GM10266 (cell line): ENCODE results near the gene POLR2F.

Experiments used
- DNase-seq: peaks from one replicate; pipeline ENCODE4 v3.0.0; 2012; ENCODE audit errors: extremely low spot score
- TF ChIP-seq, protein P1 (sequence below): IDR thresholded peaks from 2 replicates; pipeline ENCODE4 v1.5.1; 2012; ENCODE audit warnings: mild to moderate bottlenecking, low read depth; ENCODE audit not compliant: control insufficient read depth, insufficient read depth; ENCODE audit errors: missing control alignments

The POLR2F gene

DNA sequence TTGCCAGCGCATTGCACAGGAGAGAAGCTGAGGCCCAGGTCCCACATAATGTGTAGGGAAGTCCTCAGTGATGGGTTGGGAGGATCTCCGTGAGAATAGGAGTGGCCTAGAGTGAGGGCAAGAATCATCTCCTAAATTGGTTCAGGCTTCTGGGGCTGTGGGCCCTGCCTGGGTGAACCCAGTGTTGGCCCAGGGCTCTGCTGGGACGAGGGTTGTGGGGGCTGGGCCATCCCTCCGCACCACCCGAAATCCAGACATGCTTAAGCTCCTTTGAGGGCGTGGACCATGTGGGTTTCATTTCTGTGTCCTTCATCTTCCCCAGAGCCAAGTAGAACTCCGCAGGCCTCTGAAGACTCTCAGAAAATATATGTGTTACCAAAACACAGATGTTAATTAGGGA lies 43.7 kb upstream of the POLR2F start:
- DNase-seq: no peak
- TF ChIP-seq, protein P1, sequence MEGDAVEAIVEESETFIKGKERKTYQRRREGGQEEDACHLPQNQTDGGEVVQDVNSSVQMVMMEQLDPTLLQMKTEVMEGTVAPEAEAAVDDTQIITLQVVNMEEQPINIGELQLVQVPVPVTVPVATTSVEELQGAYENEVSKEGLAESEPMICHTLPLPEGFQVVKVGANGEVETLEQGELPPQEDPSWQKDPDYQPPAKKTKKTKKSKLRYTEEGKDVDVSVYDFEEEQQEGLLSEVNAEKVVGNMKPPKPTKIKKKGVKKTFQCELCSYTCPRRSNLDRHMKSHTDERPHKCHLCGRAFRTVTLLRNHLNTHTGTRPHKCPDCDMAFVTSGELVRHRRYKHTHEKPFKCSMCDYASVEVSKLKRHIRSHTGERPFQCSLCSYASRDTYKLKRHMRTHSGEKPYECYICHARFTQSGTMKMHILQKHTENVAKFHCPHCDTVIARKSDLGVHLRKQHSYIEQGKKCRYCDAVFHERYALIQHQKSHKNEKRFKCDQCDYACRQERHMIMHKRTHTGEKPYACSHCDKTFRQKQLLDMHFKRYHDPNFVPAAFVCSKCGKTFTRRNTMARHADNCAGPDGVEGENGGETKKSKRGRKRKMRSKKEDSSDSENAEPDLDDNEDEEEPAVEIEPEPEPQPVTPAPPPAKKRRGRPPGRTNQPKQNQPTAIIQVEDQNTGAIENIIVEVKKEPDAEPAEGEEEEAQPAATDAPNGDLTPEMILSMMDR: no peak

DNA sequence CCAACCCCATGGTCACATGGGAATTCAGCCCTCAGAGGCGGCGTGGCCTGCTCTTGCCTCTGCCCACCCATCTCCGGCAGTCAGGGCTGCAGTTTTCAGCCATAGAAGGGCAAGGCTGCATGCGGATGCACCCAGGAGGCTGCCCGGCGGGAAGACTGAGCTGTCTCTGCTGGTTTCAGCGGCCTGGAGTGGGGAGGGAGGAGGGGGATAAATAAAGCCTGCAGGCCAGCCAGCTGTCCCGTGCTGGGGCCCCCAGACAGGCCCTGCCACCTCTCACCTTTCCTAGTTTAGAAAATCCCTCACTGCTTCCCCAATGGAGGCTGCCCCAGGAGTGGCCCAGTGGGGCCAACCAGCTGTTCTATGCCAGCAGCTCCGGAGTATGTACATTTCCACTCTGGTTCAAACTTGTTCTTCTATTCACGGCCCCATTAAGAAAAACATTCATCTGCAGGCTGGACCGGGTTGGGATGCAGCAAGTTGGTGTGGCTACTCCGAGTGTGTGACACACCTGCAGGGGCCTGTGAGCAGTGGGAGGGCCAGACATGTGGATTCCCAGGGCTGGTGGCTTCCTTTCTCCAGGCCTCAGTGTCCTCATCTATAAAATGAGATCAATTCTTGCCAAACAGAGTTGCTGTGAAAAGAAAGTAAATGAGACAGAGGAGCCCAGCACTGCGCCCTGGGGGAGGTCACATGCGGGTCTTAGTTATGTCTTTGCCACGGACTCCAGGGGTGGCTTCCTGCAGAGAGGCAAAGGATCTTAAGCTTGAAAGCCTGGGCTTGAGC lies 42.4 kb upstream of the POLR2F start:
- TF ChIP-seq, protein P1: no peak
- no peak for DNase-seq

DNA sequence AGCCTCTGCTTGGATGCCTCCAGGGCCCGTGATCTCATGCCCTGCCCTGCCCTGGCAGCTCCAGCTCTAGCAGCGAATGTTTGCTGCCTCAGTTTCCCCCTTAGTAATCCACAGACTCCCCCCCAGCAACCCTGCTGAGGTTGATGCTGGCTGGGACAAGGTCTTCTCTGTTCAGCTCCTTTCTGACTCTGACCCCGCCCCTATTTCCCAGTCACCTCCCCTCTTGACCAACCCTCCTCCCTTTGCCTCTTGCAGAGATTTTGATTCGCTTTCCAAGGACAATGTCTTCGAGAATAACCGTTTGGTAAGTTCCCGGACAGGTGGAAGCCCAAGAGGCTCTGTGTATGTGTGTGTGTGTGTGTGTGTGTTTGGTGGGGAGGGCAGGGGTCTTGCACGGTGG lies 41.8 kb upstream of the POLR2F start:
- no peak for DNase-seq
- TF ChIP-seq, protein P1: no peak

DNA sequence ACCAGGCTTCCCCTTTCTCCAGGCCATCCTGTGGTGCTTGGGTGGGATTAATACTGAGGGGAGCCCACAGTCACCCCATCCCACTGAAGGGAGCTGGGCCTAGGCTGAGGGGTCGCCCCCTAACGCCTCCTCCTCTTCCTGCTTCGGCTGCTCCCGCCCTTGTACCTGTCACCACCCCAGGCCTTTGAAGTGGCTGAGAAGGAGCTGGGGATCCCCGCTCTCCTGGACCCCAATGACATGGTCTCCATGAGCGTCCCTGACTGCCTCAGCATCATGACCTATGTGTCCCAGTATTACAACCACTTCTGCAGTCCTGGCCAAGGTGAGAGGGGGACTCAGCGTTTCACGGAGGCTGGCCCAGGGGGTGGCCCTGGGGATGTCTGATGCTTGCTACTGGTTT lies 41.3 kb upstream of the POLR2F start:
- TF ChIP-seq, protein P1: no peak
- DNase-seq: no peak

DNA sequence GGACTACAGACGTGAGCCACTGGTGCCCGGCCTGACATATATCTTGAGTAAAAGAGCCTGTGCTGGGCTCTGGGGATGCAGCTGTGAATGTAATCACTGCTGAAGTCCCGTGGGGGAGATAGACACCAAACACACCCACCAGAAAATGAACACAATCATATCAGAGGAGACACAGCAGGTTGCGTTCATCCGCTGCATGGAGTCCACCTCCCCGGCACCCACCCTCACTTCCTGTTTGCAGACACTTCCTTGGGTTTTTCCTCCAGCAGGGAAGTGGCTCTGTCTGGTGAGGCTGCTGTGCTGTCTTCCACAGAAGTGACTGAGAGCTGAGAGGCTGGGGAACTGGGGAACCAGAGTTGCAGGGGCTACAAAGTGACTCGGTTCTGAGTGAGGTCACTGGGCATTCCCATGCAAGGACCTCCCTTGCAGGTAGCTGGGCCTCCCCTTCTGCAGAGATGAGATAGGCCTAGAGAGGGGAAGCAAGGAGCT lies 40.2 kb upstream of the POLR2F start:
- DNase-seq: no peak
- TF ChIP-seq, protein P1: no peak

DNA sequence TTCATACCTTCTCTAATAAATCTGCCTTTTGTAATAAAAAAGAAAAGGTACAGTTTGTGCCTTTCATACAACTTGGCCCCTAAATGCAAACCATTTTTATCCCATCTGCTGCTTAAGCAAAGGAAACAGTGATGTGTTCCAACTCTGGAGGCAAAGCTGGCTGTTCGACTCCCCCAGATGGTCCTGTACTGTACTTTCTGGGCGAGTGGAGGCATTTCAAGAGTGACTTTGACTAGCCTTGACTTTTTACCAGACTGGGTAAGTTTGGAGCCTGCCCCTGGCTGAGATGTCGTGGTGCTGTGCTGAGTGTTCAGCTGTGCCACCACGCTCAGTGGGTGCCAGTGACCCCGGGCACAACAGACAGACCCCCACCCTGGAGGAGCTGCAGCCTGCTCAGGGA lies 37.2 kb upstream of the POLR2F start:
- DNase-seq: no peak
- TF ChIP-seq, protein P1: no peak

DNA sequence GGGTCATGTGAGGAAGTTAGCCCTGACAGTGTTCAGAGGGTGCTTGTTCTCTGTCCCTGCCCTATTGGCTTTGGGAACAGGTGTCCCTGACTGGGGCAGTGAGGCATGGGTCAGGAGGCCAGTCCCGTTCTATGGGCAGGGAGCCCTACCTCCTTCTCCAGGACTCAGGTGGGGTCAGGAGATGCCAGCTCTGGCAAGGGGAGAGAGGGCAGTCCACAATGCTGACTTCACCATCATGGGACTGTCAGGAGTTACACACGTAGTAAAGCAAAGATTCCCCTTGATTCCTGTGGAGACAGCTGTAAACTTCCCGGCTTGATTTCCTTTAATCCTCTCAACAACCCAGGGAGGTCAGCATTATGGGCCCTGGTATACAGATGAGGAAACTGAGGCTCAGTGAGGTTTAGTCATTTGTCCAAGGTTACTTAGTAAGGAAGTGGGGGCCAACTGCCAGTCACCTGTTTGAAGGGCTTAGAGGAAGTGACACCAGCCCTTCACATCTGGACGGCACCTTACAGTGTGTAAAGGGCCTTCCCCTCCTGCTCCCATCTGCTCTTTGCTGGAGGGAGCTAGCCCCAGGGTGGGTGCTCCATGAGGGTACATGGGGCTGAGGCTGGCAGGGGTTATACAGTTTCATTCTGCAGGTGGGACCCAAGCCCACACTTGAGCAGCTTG lies 35.5 kb upstream of the POLR2F start:
- no peak for DNase-seq
- TF ChIP-seq, protein P1: no peak
